Neural cell (in vitro differentiated cells): Measurements from ENCODE around the gene API5. TPM values are rescaled to one million over a fixed set of nuclear protein-coding genes. Genes with fewer than 3 reads are reported as not detected.

Source experiments
- H2AFZ ChIP-seq: fragments of 200-600, 300-800 bp; sonication (generic), shearing (Covaris generic); 2 replicates; pipeline ENCODE4 v1.6.0; 2014; ENCODE audit warnings: low read depth, mild to moderate bottlenecking, antibody characterized with exemption, low read length, moderate library complexity
- H3F3A ChIP-seq: fragments of 200-600 bp; shearing (Covaris generic); 2 replicates; pipeline ENCODE4 v1.6.1; 2016; ENCODE audit warnings: mild to moderate bottlenecking, moderate library complexity, mixed read lengths, antibody characterized with exemption, low read length; ENCODE audit not compliant: insufficient read depth, poor library complexity, severe bottlenecking
- H3K27ac ChIP-seq: fragments of 200-600, 300-800 bp; sonication (generic), shearing (Covaris generic); 2 replicates; pipeline ENCODE4 v1.5.1; 2014; ENCODE audit warnings: mild to moderate bottlenecking, low read length, moderate library complexity
- H3K27me3 ChIP-seq: fragments of 300-800, 200-600 bp; sonication (generic), shearing (Covaris generic); 2 replicates; pipeline ENCODE4 v1.6.0; 2014; ENCODE audit warnings: mild to moderate bottlenecking, low read depth, low read length, moderate library complexity; ENCODE audit not compliant: insufficient read depth
- H3K36me3 ChIP-seq: fragments of 300-800, 200-600 bp; sonication (generic), shearing (Covaris generic); 2 replicates; pipeline ENCODE4 v1.5.1; 2014; ENCODE audit warnings: mild to moderate bottlenecking, antibody characterized with exemption, low read length, moderate library complexity; ENCODE audit not compliant: insufficient read depth
- H3K4me2 ChIP-seq: fragments of 300-800, 200-600 bp; sonication (generic), shearing (Covaris generic); 2 replicates; pipeline ENCODE4 v1.6.0; 2014; ENCODE audit warnings: mild to moderate bottlenecking, low read length
- H3K4me3 ChIP-seq: fragments of 300-800, 200-600 bp; sonication (generic), shearing (Covaris generic); 2 replicates; pipeline ENCODE4 v1.5.1; 2014; ENCODE audit warnings: mild to moderate bottlenecking, low read length, moderate library complexity
- H3K79me2 ChIP-seq: fragments of 200-600 bp; shearing (Covaris generic); replicated peaks from 2 replicates; pipeline ENCODE4 v1.6.0; 2014; ENCODE audit warnings: mild to moderate bottlenecking, low read length, moderate library complexity; ENCODE audit not compliant: insufficient read depth
- H3K9ac ChIP-seq: fragments of 300-800, 200-600 bp; sonication (generic), shearing (Covaris generic); 2 replicates; pipeline ENCODE4 v1.6.1; 2016; ENCODE audit warnings: mild to moderate bottlenecking, low read length, mixed read lengths
- H3K9me2 ChIP-seq: fragments of 200-600 bp; shearing (Covaris generic); 2 replicates; pipeline ENCODE4 v1.6.1; 2016; ENCODE audit warnings: mild to moderate bottlenecking, low read length, mixed read lengths; ENCODE audit not compliant: insufficient read depth
- H3K9me3 ChIP-seq: fragments of 200-600, 300-800 bp; sonication (generic), shearing (Covaris generic); 2 replicates; pipeline ENCODE4 v1.6.1; 2016; ENCODE audit warnings: mild to moderate bottlenecking, mixed run types, low read length, moderate library complexity, mixed read lengths
- H4K20me1 ChIP-seq: fragments of 200-600 bp; shearing (Covaris generic); 2 replicates; pipeline ENCODE4 v1.6.1; 2016; ENCODE audit warnings: mild to moderate bottlenecking, mixed run types; ENCODE audit not compliant: insufficient read depth
- EP300 ChIP-seq: fragments of 450-650 bp; conservative IDR thresholded peaks from 2 replicates; pipeline ENCODE4 v1.6.1; 2014; ENCODE audit warnings: antibody characterized with exemption, mild to moderate bottlenecking, moderate library complexity; ENCODE audit not compliant: poor library complexity, severe bottlenecking
- EZH2 ChIP-seq: fragments of 200-600, 300-800 bp; shearing (Covaris generic), sonication (generic); IDR thresholded peaks from 2 replicates; pipeline ENCODE4 v1.6.1; 2014; ENCODE audit warnings: antibody characterized with exemption, low read length, borderline replicate concordance, mild to moderate bottlenecking; ENCODE audit not compliant: insufficient read depth, poor library complexity, severe bottlenecking
- MXI1 ChIP-seq: fragments of 450-650 bp; conservative IDR thresholded peaks from 2 replicates; pipeline ENCODE4 v1.6.1; 2014; ENCODE audit warnings: antibody characterized with exemption, mild to moderate bottlenecking; ENCODE audit not compliant: poor library complexity, severe bottlenecking
- POLR2AphosphoS5 ChIP-seq: IDR thresholded peaks from 2 replicates; pipeline ENCODE4 v1.6.1; 2012
- RAD21 ChIP-seq: fragments of 450-650 bp; conservative IDR thresholded peaks from 2 replicates; pipeline ENCODE4 v1.6.1; 2014; ENCODE audit warnings: antibody characterized with exemption, mild to moderate bottlenecking, moderate library complexity
- SMC3 ChIP-seq: fragments of 450-650 bp; conservative IDR thresholded peaks from 2 replicates; pipeline ENCODE4 v1.6.1; 2014; ENCODE audit warnings: antibody characterized with exemption, mild to moderate bottlenecking, moderate library complexity; ENCODE audit not compliant: poor library complexity
- TAF1 ChIP-seq: IDR thresholded peaks from 2 replicates; pipeline ENCODE4 v1.6.1; 2012; ENCODE audit warnings: low read depth
- polyA plus RNA-seq: library from polyadenylated mRNA; depleted of rRNA; stranded (reverse); fragments of >200 nt; gene quantifications from 2 replicates; pipeline ENCODE4 v1.2.3, GENCODE V29; 2014
- TF ChIP-seq, protein P1 (sequence below): fragments of 450-650 bp; IDR thresholded peaks from 2 replicates; pipeline ENCODE4 v1.5.1; 2014; ENCODE audit warnings: antibody characterized with exemption, mild to moderate bottlenecking, moderate library complexity; ENCODE audit not compliant: poor library complexity, severe bottlenecking
- TF ChIP-seq, protein P2 (sequence below): IDR thresholded peaks from 2 replicates; pipeline ENCODE4 v1.6.1; 2012; ENCODE audit warnings: borderline replicate concordance

Gene API5
- polyA plus RNA-seq, 1 donor from 2014 or later: 86.0 TPM

DNA sequence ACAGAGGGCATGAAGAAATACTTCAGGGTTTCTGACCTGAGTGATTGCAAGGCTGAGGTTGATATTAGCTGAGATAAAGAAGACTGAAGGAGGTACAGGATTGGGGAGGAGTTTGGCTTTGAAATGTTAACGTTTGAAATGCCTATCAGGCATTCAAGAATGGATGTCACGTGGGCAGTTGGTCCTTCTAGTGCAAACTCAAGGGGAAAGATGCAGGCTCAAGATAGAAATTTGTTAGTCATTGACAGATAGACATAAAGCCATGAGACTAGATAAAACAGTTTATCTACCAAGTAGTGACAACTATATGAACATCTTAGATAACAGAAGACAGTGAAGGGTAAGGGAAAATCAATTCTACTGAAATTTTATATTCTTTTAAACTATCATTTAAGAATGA lies 70.0 kb downstream of the API5 start (continued):
- TF ChIP-seq EP300: no peak
- TF ChIP-seq RAD21: no peak

DNA sequence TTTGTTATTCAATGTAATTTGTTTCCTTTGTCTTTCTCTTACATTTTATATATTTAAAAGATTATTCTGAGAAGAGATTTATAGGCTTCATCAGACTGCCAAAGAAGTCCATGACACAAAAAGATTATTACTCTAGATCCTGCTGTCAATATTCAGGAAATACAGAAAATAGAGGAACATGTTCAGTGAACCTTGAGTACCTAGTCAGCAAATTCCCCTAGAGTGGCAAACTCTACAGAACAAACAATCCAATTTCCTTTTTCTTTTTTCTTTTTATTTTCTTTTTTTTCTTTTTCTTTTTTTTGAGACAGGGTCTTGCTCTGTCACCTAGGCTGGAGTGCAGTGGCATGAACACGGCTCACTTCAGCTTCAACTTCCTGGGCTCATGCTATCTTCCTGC lies 70.8 kb downstream of the API5 start:
- H3K79me2 ChIP-seq: peaks cover 6% of the 10 kb centered on the region
- H3K27me3 ChIP-seq: no peaks in the 10 kb centered on the region
- no peaks in the 10 kb centered on the region for H3K9me2 ChIP-seq
- no peak overlapping the region for H2AFZ ChIP-seq
- no peaks in the 10 kb centered on the region for H3F3A ChIP-seq
- no peak overlapping the region for H3K9ac ChIP-seq
- TF ChIP-seq, protein P1, sequence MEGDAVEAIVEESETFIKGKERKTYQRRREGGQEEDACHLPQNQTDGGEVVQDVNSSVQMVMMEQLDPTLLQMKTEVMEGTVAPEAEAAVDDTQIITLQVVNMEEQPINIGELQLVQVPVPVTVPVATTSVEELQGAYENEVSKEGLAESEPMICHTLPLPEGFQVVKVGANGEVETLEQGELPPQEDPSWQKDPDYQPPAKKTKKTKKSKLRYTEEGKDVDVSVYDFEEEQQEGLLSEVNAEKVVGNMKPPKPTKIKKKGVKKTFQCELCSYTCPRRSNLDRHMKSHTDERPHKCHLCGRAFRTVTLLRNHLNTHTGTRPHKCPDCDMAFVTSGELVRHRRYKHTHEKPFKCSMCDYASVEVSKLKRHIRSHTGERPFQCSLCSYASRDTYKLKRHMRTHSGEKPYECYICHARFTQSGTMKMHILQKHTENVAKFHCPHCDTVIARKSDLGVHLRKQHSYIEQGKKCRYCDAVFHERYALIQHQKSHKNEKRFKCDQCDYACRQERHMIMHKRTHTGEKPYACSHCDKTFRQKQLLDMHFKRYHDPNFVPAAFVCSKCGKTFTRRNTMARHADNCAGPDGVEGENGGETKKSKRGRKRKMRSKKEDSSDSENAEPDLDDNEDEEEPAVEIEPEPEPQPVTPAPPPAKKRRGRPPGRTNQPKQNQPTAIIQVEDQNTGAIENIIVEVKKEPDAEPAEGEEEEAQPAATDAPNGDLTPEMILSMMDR: no peak
- TF ChIP-seq SMC3: no peak
- TF ChIP-seq MXI1: no peak
- TF ChIP-seq TAF1: no peak
- no peak for TF ChIP-seq EP300
- TF ChIP-seq POLR2AphosphoS5: no peak
- TF ChIP-seq RAD21: no peak
- no peak for TF ChIP-seq EZH2
- TF ChIP-seq, protein P2, sequence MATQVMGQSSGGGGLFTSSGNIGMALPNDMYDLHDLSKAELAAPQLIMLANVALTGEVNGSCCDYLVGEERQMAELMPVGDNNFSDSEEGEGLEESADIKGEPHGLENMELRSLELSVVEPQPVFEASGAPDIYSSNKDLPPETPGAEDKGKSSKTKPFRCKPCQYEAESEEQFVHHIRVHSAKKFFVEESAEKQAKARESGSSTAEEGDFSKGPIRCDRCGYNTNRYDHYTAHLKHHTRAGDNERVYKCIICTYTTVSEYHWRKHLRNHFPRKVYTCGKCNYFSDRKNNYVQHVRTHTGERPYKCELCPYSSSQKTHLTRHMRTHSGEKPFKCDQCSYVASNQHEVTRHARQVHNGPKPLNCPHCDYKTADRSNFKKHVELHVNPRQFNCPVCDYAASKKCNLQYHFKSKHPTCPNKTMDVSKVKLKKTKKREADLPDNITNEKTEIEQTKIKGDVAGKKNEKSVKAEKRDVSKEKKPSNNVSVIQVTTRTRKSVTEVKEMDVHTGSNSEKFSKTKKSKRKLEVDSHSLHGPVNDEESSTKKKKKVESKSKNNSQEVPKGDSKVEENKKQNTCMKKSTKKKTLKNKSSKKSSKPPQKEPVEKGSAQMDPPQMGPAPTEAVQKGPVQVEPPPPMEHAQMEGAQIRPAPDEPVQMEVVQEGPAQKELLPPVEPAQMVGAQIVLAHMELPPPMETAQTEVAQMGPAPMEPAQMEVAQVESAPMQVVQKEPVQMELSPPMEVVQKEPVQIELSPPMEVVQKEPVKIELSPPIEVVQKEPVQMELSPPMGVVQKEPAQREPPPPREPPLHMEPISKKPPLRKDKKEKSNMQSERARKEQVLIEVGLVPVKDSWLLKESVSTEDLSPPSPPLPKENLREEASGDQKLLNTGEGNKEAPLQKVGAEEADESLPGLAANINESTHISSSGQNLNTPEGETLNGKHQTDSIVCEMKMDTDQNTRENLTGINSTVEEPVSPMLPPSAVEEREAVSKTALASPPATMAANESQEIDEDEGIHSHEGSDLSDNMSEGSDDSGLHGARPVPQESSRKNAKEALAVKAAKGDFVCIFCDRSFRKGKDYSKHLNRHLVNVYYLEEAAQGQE: no peak
- no peaks in the 10 kb centered on the region for H3K36me3 ChIP-seq
- H3K4me3 ChIP-seq: no peak overlapping the region
- no peaks in the 10 kb centered on the region for H3K9me3 ChIP-seq
- H3K27ac ChIP-seq: no peak overlapping the region
- no peak overlapping the region for H3K4me2 ChIP-seq
- H4K20me1 ChIP-seq: no peaks in the 10 kb centered on the region

DNA sequence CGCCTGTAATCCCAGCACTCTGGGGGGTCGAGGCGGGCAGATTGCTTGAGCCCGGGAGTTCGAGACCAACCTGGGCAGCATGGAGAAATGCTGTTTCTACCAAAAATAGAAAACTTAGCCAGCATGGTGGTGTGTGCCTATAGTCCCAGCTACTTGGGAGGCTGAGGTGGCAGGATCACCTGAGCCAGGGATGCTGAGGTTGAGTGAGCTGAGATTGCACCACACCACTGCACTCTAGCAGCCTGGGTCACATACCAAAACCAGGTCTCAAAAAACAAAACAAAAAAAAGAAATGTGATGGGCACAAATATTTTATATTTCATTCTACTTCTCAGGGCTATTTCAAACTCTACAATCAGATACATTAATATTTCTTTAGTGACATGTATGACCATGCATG lies 72.6 kb downstream of the API5 start:
- H2AFZ ChIP-seq: no peak overlapping the region
- H3K36me3 ChIP-seq: no peaks in the 10 kb centered on the region
- H3K27me3 ChIP-seq: no peaks in the 10 kb centered on the region
- no peak overlapping the region for H3K4me2 ChIP-seq
- no peaks in the 10 kb centered on the region for H3K9me3 ChIP-seq
- H3F3A ChIP-seq: no peaks in the 10 kb centered on the region
- H3K79me2 ChIP-seq: peaks cover 6% of the 10 kb centered on the region
- H4K20me1 ChIP-seq: no peaks in the 10 kb centered on the region
- H3K9ac ChIP-seq: no peak overlapping the region
- H3K4me3 ChIP-seq: no peak overlapping the region
- TF ChIP-seq RAD21 (no peak), EZH2 (no peak), TAF1 (no peak), EP300 (no peak), SMC3 (no peak), POLR2AphosphoS5 (no peak), MXI1 (no peak)
- TF ChIP-seq, protein P2: no peak
- TF ChIP-seq, protein P1: no peak
- H3K27ac ChIP-seq: no peak overlapping the region
- H3K9me2 ChIP-seq: no peaks in the 10 kb centered on the region
